H1 (cell line): ENCODE results near the gene ZGLP1. TPM values are rescaled to one million over a fixed set of nuclear protein-coding genes. Genes with fewer than 3 reads are reported as not detected.

Experiments
- CTCF ChIA-PET: fragments of 300-600 bp; sonication (Branson Sonifier 250); formaldehyde crosslinking; loops from one replicate; lab custom pipeline; 2021; ENCODE audit not compliant: partially characterized antibody; lab: Charles Lee
- POLR2A ChIA-PET: fragments of 300-600 bp; sonication (Branson Sonifier 250); formaldehyde crosslinking; loops from one replicate; lab custom pipeline; 2021; ENCODE audit warnings: inconsistent platforms; ENCODE audit not compliant: partially characterized antibody; lab: Charles Lee
- DNase-seq, 2 experiments: peaks; one replicate each; pipeline versions ENCODE4 v3.0.0 to v3.0.0-alpha.2; 2010 to 2022; ENCODE audit warnings: low spot score in 2 of 2, low read depth in 1 of 2, mixed read lengths in 1 of 2
- FAIRE-seq: peaks from 2 replicates; lab custom pipeline; 2011; peaks lifted over from hg19 to GRCh38; lab: Jason Lieb, UNC
- H2AFZ ChIP-seq: 2 replicates; pipeline ENCODE4 v1.8.1; 2012; ENCODE audit warnings: low read length, inconsistent platforms
- H2AK5ac ChIP-seq: 2 replicates; pipeline ENCODE4 v1.6.1; 2013; ENCODE audit warnings: low read depth, low read length
- H2BK120ac ChIP-seq: replicated peaks from 2 replicates; pipeline ENCODE3; 2013; ENCODE audit warnings: low read depth, low read length, inconsistent platforms
- H2BK12ac ChIP-seq: 2 replicates; pipeline ENCODE4 v1.6.1; 2013; ENCODE audit warnings: low read depth, low read length
- H2BK15ac ChIP-seq: 2 replicates; pipeline ENCODE4 v1.6.1; 2013; ENCODE audit warnings: low read length
- H2BK20ac ChIP-seq: 2 replicates; pipeline ENCODE4 v1.6.1; 2013; ENCODE audit warnings: low read length
- H2BK5ac ChIP-seq: 2 replicates; pipeline ENCODE4 v1.6.1; 2013; ENCODE audit warnings: low read depth, low read length
- H3K14ac ChIP-seq: 2 replicates; pipeline ENCODE4 v1.6.1; 2013; ENCODE audit warnings: inconsistent platforms; ENCODE audit not compliant: insufficient read length
- H3K18ac ChIP-seq: 2 replicates; pipeline ENCODE4 v1.6.1; 2013; ENCODE audit warnings: low read length; ENCODE audit errors: extremely low read depth
- H3K23ac ChIP-seq: 2 replicates; pipeline ENCODE4 v1.6.1; 2013; ENCODE audit warnings: inconsistent platforms; ENCODE audit not compliant: insufficient read length
- H3K23me2 ChIP-seq: 2 replicates; pipeline ENCODE4 v1.6.1; 2013; ENCODE audit warnings: low read depth, low read length
- H3K27ac ChIP-seq: 2 replicates; pipeline ENCODE4 v1.6.1; 2011; ENCODE audit warnings: low read depth, low read length, inconsistent platforms
- H3K27me3 ChIP-seq, 4 experiments: replicated peaks in 1 of 4; 1 replicate in 1 of 4; 2 replicates in 3 of 4; pipeline versions ENCODE4 v1.6.1 to v1.8.1; 2011 to 2013; ENCODE audit warnings: low read length in 3 of 4, mild to moderate bottlenecking in 3 of 4, inconsistent platforms in 2 of 4, mixed read lengths in 2 of 4, moderate library complexity in 1 of 4; ENCODE audit not compliant: control insufficient read depth in 3 of 4, insufficient read depth in 3 of 4; ENCODE audit errors: extremely low read depth in 1 of 4
- H3K36me3 ChIP-seq, 4 experiments: 2 replicates each; pipeline versions ENCODE4 v1.6.1 to v1.8.1; 2011 to 2013; ENCODE audit warnings: mild to moderate bottlenecking in 4 of 4, low read length in 3 of 4, moderate library complexity in 2 of 4, control low read depth in 1 of 4, inconsistent platforms in 1 of 4; ENCODE audit not compliant: insufficient read depth in 4 of 4, control insufficient read depth in 2 of 4
- H3K4ac ChIP-seq: replicated peaks from 2 replicates; pipeline ENCODE3; 2013; ENCODE audit warnings: low read length, low read depth, mixed read lengths, inconsistent platforms; ENCODE audit not compliant: insufficient read length
- H3K4me1 ChIP-seq, 4 experiments: replicated peaks in 1 of 4; 1 replicate in 1 of 4; 2 replicates in 3 of 4; pipeline versions ENCODE4 v1.6.1 to v1.8.1; 2011 to 2013; ENCODE audit warnings: low read length in 3 of 4, inconsistent platforms in 2 of 4, mixed read lengths in 1 of 4; ENCODE audit not compliant: insufficient read depth in 4 of 4, control insufficient read depth in 3 of 4
- H3K4me2 ChIP-seq, 2 experiments: 2 replicates each; pipeline versions ENCODE4 v1.6.1 to v1.8.1; 2011 to 2013; ENCODE audit warnings: low read depth in 2 of 2, low read length in 2 of 2, control low read depth in 1 of 2, inconsistent platforms in 1 of 2, mild to moderate bottlenecking in 1 of 2; ENCODE audit not compliant: insufficient read depth in 1 of 2
- H3K4me3 ChIP-seq, 4 experiments: fragments of 200-600, 300-600 bp in 1 of 4; sonication (generic), shearing (Covaris generic), sonication (Bioruptor Twin) in 1 of 4; 2 replicates each; pipeline versions ENCODE4 v1.5.1 to v1.8.1; 2011 to 2016; ENCODE audit warnings: low read length in 4 of 4, low read depth in 3 of 4, control low read depth in 2 of 4, inconsistent platforms in 2 of 4, mild to moderate bottlenecking in 2 of 4, mixed read lengths in 1 of 4, moderate library complexity in 1 of 4; ENCODE audit not compliant: insufficient read depth in 2 of 4; ENCODE audit errors: extremely low read depth in 1 of 4
- H3K56ac ChIP-seq: replicated peaks from 2 replicates; pipeline ENCODE3; 2013; ENCODE audit warnings: low read depth, mild to moderate bottlenecking, mixed read lengths, low read length, inconsistent platforms; ENCODE audit not compliant: insufficient read length
- H3K79me1 ChIP-seq: 2 replicates; pipeline ENCODE4 v1.6.1; 2013; ENCODE audit warnings: low read depth, low read length, control low read depth
- H3K79me2 ChIP-seq, 2 experiments: 2 replicates each; pipeline versions ENCODE4 v1.6.1 to v1.8.1; 2012 to 2013; ENCODE audit warnings: low read length in 2 of 2, mild to moderate bottlenecking in 2 of 2, inconsistent platforms in 1 of 2; ENCODE audit not compliant: insufficient read depth in 2 of 2, control insufficient read depth in 1 of 2
- H3K9ac ChIP-seq, 4 experiments: replicated peaks in 1 of 4; 1 replicate in 1 of 4; 2 replicates in 3 of 4; pipeline versions ENCODE4 v1.6.1 to v1.8.1; 2011 to 2013; ENCODE audit warnings: low read depth in 3 of 4, low read length in 3 of 4, control low read depth in 2 of 4, mild to moderate bottlenecking in 2 of 4, moderate library complexity in 2 of 4, inconsistent platforms in 1 of 4; ENCODE audit errors: extremely low read depth in 1 of 4
- H3K9me3 ChIP-seq, 2 experiments: 2 replicates each; pipeline versions ENCODE4 v1.6.1 to v1.8.1; 2012 to 2013; ENCODE audit warnings: mild to moderate bottlenecking in 2 of 2, moderate library complexity in 2 of 2, control low read depth in 1 of 2, inconsistent platforms in 1 of 2, low read depth in 1 of 2, low read length in 1 of 2, mixed read lengths in 1 of 2; ENCODE audit not compliant: insufficient read depth in 2 of 2
- H4K20me1 ChIP-seq, 2 experiments: replicated peaks in 1 of 2; 2 replicates each; pipeline versions ENCODE3 to v1.8.1; 2011 to 2013; ENCODE audit warnings: inconsistent platforms in 2 of 2, low read length in 2 of 2, mild to moderate bottlenecking in 1 of 2; ENCODE audit not compliant: insufficient read depth in 2 of 2, control insufficient read depth in 1 of 2
- H4K5ac ChIP-seq: 2 replicates; pipeline ENCODE4 v1.6.1; 2013; ENCODE audit warnings: low read length, low read depth, mixed read lengths, inconsistent platforms; ENCODE audit not compliant: insufficient read length
- H4K8ac ChIP-seq: 2 replicates; pipeline ENCODE4 v1.8.0; 2013; ENCODE audit warnings: mild to moderate bottlenecking, moderate library complexity, low read length, inconsistent platforms; ENCODE audit not compliant: insufficient read depth; ENCODE audit errors: extremely low read depth
- H4K91ac ChIP-seq: replicated peaks from 2 replicates; pipeline ENCODE3; 2013; ENCODE audit warnings: low read length, mixed read lengths, inconsistent platforms; ENCODE audit not compliant: insufficient read length
- CHD1 ChIP-seq: IDR thresholded peaks from 2 replicates; pipeline ENCODE4 v1.6.1; 2012; ENCODE audit warnings: low read depth, low read length, improper control_type of control experiment
- EGR1 ChIP-seq: IDR thresholded peaks from 2 replicates; pipeline ENCODE4 v1.6.1; 2011; ENCODE audit warnings: low read depth, low read length, borderline replicate concordance
- KDM5A ChIP-seq: fragments of 200-600 bp; IDR thresholded peaks from 2 replicates; pipeline ENCODE4 v1.7.1; 2012; ENCODE audit warnings: mild to moderate bottlenecking, low read length, inconsistent platforms, mixed read lengths
- MAX ChIP-seq: IDR thresholded peaks from 2 replicates; pipeline ENCODE4 v1.6.1; 2012; ENCODE audit warnings: inconsistent platforms
- NANOG ChIP-seq: IDR thresholded peaks from 2 replicates; pipeline ENCODE4 v1.6.1; 2011; ENCODE audit warnings: low read length, low read depth, mild to moderate bottlenecking, inconsistent platforms; ENCODE audit not compliant: insufficient read depth, poor library complexity, severe bottlenecking
- NRF1 ChIP-seq: IDR thresholded peaks from 2 replicates; pipeline ENCODE4 v1.6.1; 2011; ENCODE audit warnings: mild to moderate bottlenecking, low read depth, low read length, improper control_type of control experiment
- POLR2A ChIP-seq, 2 experiments: IDR thresholded peaks; 1 replicate in 1 of 2; 2 replicates in 1 of 2; pipeline ENCODE4 v1.6.1; 2011; ENCODE audit warnings: low read depth in 2 of 2, low read length in 2 of 2, mild to moderate bottlenecking in 2 of 2; ENCODE audit errors: control extremely low read depth in 1 of 2
- POLR2AphosphoS5 ChIP-seq: IDR thresholded peaks from 2 replicates; pipeline ENCODE4 v1.6.1; 2011; ENCODE audit warnings: low read depth, low read length
- POU5F1 ChIP-seq: IDR thresholded peaks from 2 replicates; pipeline ENCODE4 v1.6.1; 2011; ENCODE audit warnings: low read depth, mild to moderate bottlenecking, low read length, moderate library complexity
- RNF2 ChIP-seq: fragments of 200-900, 300-1000 bp; sonication (generic); IDR thresholded peaks from 2 replicates; pipeline ENCODE4 v1.7.1; 2016; ENCODE audit warnings: borderline replicate concordance, low read depth, mild to moderate bottlenecking, antibody characterized with exemption, low read length; ENCODE audit not compliant: poor library complexity, severe bottlenecking; ENCODE audit errors: missing control alignments
- SIX5 ChIP-seq: IDR thresholded peaks from 2 replicates; pipeline ENCODE4 v1.6.1; 2011; ENCODE audit warnings: mild to moderate bottlenecking, low read depth, low read length
- WGBS, 2 experiments: shearing (Covaris generic) in 1 of 2; methylation state at CpG; one replicate each; pipeline versions ENCODE4 v1.1.6 to v1.1.7; 2013 to 2015; ENCODE audit warnings: low lambda C conversion rate in 2 of 2, mixed read lengths in 2 of 2, inconsistent platforms in 1 of 2, low coverage in 1 of 2, missing lambda C conversion rate in 1 of 2; ENCODE audit not compliant: insufficient replicate concordance in 2 of 2, insufficient coverage in 1 of 2, insufficient read length in 1 of 2; ENCODE audit errors: extremely low coverage in 1 of 2, missing lambda C conversion rate in 1 of 2; 5-methylcytosine and 5-hydroxymethylcytosine counted together
- polyA plus RNA-seq, 7 experiments: library from polyadenylated mRNA; depleted of rRNA in 3 of 7; stranded (reverse) in 5 of 7; unstranded in 2 of 7; fragments of >200 nt in 5 of 7; fragments of 200-250 nt in 2 of 7; gene quantifications; 1 replicate in 5 of 7; 2 replicates in 1 of 7; 4 replicates in 1 of 7; pipeline versions ENCODE4 v1.2.1 to v1.2.3, GENCODE V29; 2011 to 2013; ENCODE audit warnings: missing spikeins in 2 of 7, mixed read lengths in 2 of 7
- total RNA-seq: library from RNA; stranded (reverse); fragmentation: NEBNext Ultra II Directional; extraction: Animal tissue kit (Norgen Biotek cat#: 25700); gene quantifications from 2 replicates; pipeline ENCODE4 v1.2.1, GENCODE V29; 2021
- TF ChIP-seq, protein P1 (sequence below), 3 experiments: IDR thresholded peaks; 1 replicate in 2 of 3; 2 replicates in 1 of 3; pipeline versions ENCODE4 v1.5.1 to v1.6.1; 2011; ENCODE audit warnings: low read length in 3 of 3, mild to moderate bottlenecking in 3 of 3, inconsistent platforms in 2 of 3, low read depth in 1 of 3, moderate library complexity in 1 of 3; ENCODE audit not compliant: insufficient read depth in 1 of 3; ENCODE audit errors: control extremely low read depth in 1 of 3

ZGLP1 gene
- total and polyA plus RNA-seq, 2 of the 8 experiments (the other 6 are each of a cell fraction or from before 2014, with no cell fraction given), result 4.2 to 5.1 TPM

GRCh38 chr19:10346509-10346908 lies 36.9 kb upstream of the ZGLP1 start:
- POLR2A ChIA-PET, result interaction anchor here (1.1 to 1.8 kb wide), 2 partner anchors 16 to 37 kb away, joined by 3 to 4 read pairs; partner anchors contain the start of gene ZGLP1
- H3K4me2 ChIP-seq, result no peak overlapping the region
- H3K4ac ChIP-seq, result no peak overlapping the region
- no peak overlapping the region for H3K4me3 ChIP-seq
- no peak overlapping the region for H3K56ac ChIP-seq
- H4K8ac ChIP-seq, result no peak overlapping the region
- no peak overlapping the region for H3K27ac ChIP-seq
- no peak overlapping the region for H2BK12ac ChIP-seq
- no peaks in the 10 kb centered on the region for H3K79me2 ChIP-seq
- H3K18ac ChIP-seq, result no peak overlapping the region
- H2BK15ac ChIP-seq, result no peak overlapping the region
- WGBS, 2 experiments, result 89% methylated on average over 10 of the region's 10 CpGs; no CpG with 5 or more reads in 1 of the 2 experiments
- no peak overlapping the region for H3K9ac ChIP-seq
- peaks cover 0 to 5% (median 2%) of the 10 kb centered on the region in 4 experiments; a peak in 2 of 8 replicates for H3K36me3 ChIP-seq
- H2AFZ ChIP-seq, result no peak overlapping the region
- no peak for FAIRE-seq
- no peak for DNase-seq
- H3K23ac ChIP-seq, result no peak overlapping the region
- H4K5ac ChIP-seq, result no peak overlapping the region
- H3K79me1 ChIP-seq, result no peaks in the 10 kb centered on the region
- H3K14ac ChIP-seq, result no peak overlapping the region
- H3K27me3 ChIP-seq, result no peaks in the 10 kb centered on the region
- H2BK5ac ChIP-seq, result no peak overlapping the region
- no peaks in the 10 kb centered on the region for H3K4me1 ChIP-seq
- H2BK20ac ChIP-seq, result no peak overlapping the region
- H2BK120ac ChIP-seq, result no peak overlapping the region
- no peak overlapping the region for H2AK5ac ChIP-seq
- no peaks in the 10 kb centered on the region for H4K20me1 ChIP-seq
- no peaks in the 10 kb centered on the region for H3K23me2 ChIP-seq
- no peaks in the 10 kb centered on the region for H3K9me3 ChIP-seq
- no peak overlapping the region for H4K91ac ChIP-seq
- CTCF ChIA-PET, result interaction anchor here (1.5 kb wide), 1 partner anchor 44 kb away, joined by 4 read pairs; no protein-coding TSS in a partner anchor
- TF ChIP-seq KDM5A, result no peak
- TF ChIP-seq SIX5, result no peak
- TF ChIP-seq POLR2AphosphoS5, result no peak
- TF ChIP-seq NANOG, result no peak
- no peak for TF ChIP-seq RNF2
- no peak for TF ChIP-seq NRF1
- TF ChIP-seq, protein P1, sequence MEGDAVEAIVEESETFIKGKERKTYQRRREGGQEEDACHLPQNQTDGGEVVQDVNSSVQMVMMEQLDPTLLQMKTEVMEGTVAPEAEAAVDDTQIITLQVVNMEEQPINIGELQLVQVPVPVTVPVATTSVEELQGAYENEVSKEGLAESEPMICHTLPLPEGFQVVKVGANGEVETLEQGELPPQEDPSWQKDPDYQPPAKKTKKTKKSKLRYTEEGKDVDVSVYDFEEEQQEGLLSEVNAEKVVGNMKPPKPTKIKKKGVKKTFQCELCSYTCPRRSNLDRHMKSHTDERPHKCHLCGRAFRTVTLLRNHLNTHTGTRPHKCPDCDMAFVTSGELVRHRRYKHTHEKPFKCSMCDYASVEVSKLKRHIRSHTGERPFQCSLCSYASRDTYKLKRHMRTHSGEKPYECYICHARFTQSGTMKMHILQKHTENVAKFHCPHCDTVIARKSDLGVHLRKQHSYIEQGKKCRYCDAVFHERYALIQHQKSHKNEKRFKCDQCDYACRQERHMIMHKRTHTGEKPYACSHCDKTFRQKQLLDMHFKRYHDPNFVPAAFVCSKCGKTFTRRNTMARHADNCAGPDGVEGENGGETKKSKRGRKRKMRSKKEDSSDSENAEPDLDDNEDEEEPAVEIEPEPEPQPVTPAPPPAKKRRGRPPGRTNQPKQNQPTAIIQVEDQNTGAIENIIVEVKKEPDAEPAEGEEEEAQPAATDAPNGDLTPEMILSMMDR (IDR thresholded peaks at IDR 0.05; ENCODE audit: control extremely low read depth in 1 of 3, insufficient read depth in 1 of 3, low read depth in 1 of 3, low read length in 3 of 3), result no peak
- TF ChIP-seq POU5F1, result no peak
- TF ChIP-seq POLR2A (IDR thresholded peaks at IDR 0.05; ENCODE audit: control extremely low read depth in 1 of 2, low read depth in 2 of 2, low read length in 2 of 2), result no peak
- no peak for TF ChIP-seq CHD1
- no peak for TF ChIP-seq EGR1
- no peak for TF ChIP-seq MAX
